RPMI7951 (cell line): ENCODE measurements around the gene MYH16. TPM values are rescaled to one million over a fixed set of nuclear protein-coding genes. Genes with fewer than 3 reads are reported as not detected.
A peak's percentile ranks its signal among the peaks of the same experiment; 100 is the strongest.
"Not testable (repeated sequence)": the region's sequence is repeated elsewhere in the genome, so short reads cannot be mapped to it uniquely, and the experiment has no call there.

ENCODE experiments used
- DNase-seq: peaks from one replicate; pipeline ENCODE4 v3.0.0-alpha.2; 2012; ENCODE audit warnings: low read depth
- total RNA-seq: library from RNA; depleted of rRNA; stranded (reverse); fragments of >200 nt; shearing (Covaris generic); gene quantifications from 2 replicates; pipeline ENCODE4 v1.2.3, GENCODE V29; 2014

MYH16 gene
- total RNA-seq, 1 experiment from 2014 or later: 1.1 TPM

DNA sequence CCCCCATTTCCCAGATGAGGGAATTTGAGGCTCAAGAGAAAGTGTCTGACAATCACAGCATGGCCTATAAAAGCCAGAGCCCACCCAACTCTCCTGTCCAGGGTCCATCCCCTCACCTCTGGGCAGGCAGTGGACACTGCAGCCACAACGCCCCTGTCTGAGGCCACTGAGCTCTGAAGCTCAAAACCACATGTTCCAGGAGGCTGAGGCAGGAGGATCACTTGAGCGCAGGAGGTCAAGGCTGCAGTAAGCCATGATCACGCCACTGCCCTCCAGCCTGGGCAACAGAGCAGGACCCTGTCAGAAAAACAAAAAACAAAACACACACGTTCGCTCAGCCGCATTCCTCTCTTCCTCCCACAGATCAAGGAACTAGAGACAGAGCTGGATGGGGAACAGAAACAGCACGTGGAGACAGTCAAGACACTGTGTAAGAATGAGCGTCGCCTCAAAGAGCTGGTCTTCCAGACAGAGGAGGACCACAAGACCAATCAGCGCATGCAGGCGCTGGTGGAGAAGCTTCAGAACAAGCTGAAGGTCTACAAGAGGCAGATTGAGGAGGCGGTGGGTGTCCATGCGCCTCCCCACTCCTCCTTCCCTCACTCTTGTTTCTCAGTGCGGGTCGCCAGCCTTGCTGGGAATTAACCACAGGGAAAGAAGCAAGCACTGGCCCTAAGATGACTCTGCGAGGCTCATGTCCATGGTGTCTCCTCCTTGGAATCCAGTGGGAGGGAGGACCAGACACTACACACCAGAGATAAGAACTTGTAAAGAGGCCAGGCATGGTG is 33.0 kb downstream of the MYH16 start:
- no peak for DNase-seq

DNA sequence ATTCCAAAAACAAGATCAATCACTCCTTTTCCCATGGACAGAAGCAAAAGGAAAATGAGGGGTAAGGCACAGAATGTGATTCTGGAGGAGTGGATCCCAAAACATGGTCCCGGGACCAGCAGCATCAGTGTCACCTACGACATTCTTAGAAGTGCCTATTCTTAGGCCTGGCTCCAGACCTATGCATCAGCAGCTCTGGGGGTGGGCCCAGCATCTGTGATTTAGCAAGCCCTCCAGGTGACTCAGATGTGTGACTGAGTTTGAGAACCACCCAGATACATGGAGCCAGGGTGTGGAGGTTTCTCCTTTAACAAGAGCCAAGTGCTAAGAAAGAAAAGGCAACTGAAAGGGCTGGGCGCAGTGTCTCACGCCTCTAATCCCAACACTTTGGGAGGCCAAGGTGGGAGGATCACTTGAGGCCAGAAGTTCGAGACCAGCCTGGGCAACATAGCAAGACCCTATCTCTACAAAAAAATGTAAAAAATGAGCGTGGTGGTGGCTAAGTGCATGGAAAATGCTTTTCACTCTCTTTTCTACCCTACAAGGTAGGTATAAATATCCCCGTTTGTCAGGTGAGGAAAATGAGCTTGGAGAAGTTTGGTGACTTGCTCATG is 35.9 kb downstream of the MYH16 start:
- DNase-seq: peak; percentile 34

DNA sequence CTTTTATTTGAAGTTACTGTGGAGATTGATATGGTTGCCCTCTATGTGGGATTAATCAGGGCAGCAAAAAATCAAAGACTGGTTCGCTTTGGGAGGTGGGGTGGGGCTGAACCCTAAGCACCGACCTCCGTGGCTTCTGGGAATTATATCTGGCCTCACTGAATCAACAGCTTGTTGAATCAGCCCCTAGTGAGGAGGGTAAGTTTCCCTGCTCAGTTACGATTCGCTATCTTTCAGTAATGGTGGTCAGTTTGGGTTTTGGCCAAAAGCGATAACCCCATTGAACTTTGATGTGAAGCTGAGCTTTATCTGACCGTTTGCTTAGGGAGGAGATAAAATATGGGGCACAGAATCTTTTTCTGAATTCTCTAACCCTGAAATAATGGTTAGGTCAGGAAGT is 36.5 kb downstream of the MYH16 start:
- DNase-seq: no peak

DNA sequence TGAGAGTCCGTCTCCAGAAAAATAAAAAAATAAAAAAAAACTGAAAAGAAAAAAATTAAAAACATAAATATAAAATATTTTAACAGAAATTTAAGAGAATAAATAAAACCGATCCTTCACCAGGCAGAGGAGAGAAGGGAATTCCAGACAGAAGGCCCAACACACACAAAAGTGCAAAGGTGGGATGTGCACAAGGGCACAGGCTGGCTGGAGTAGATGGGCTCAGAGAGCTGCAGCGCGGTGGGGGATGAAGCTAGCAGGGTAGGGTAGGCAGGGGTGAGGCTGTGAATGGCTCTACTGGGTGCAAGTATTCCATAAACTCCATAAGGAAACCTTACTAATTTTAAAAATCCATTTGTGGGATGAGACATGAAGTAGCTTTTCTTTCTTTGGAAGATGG is 37.4 kb downstream of the MYH16 start:
- DNase-seq: no peak

DNA sequence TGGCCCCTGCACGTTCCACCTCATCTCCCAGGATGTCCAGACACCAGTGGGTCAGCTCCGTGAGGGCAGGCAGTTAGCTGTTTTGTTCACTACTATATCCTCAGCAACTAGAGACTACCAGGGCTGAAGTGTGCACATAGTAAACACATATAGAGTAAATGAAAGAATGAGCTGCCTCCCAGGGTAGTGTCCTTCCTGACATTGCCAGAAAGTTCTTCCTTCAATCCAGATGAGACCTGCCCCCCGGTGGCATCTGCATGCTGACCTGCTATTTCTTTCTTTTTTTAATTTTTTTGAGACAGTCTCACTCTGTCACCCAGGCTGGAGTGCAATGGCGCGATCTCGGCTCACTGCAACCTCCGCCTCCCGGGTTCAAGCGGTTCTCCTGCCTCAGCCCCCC is 39.1 kb downstream of the MYH16 start:
- DNase-seq: peak; percentile 44

DNA sequence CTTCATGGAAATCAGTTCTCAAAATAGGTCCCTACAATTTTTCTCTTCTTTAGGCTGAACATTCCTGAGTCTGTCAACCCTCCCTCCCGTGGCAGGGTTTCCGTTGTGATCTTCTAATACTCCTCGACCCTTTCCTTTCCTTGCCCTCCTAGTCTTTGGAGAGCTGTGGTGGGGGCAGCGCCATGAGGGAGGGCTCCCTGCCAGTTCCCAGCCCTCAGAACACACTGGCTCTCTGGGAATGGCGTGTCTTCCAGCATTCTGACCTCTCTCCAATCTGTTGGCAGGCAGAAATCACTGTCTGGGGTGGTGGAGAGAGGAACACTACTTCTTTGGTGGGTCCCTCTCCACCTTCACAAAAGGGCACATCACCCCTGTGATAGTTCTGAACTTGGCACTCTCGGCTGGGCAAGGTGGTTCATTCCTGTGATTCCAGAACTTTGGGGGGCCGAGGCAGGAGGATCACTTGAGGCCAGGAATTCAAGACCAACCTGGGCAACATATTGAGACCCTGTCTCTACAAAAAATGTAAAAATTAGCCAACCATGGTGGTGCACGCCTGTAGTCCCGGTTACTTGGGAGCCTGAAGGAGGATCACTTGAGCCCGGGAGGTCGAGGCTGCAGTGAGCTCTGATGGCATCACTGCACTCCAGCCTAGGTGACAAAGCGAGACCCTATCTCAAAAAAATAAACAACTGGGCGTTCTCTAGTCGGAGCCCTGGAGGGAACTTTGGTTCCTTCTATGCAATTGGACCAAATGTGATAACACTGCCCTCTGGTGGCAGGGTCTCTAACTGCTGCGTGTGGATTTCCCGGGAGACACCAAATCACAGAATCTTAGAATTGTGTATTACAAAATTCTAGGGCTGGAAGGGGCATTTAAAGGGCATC is 39.9 kb downstream of the MYH16 start:
- peak; percentile 62 for DNase-seq

DNA sequence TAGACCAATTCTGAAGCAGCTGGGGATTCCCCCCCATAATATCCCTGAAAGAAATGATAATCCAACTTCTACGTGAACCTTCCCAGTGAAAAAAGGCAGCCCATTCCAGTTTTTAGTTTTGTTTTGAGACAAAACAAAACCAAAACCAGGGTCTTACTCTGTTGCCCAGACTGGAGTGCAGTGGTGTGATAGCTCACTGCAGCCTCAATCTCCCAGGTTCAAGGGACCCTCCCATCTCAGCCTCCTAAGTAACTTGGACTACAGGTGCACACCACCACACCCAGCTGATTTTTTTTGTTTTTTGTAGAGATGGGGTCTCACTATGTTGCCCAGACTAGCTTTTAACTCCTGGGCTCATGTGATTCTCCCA is 40.5 kb downstream of the MYH16 start:
- no peak for DNase-seq

DNA sequence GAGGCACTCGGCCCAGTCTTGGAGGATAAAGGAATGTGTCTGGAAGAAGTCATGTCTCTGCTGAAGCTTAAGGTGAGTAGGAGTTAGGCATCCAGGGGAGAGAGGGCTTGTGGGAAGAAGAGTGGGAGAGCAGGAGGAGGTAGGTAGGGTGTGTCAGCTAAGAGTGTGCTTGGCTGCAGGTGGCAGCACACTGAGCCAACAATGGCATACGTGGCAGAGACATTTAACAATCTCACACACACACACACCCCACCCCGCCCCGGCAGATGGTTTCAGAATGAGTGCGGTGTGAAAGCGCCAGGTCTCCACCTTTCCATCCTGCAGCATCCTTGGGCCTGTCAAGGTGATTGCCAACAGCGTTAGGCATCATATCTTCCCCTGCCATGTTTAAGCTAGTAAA is 41.9 kb downstream of the MYH16 start:
- DNase-seq: no peak

DNA sequence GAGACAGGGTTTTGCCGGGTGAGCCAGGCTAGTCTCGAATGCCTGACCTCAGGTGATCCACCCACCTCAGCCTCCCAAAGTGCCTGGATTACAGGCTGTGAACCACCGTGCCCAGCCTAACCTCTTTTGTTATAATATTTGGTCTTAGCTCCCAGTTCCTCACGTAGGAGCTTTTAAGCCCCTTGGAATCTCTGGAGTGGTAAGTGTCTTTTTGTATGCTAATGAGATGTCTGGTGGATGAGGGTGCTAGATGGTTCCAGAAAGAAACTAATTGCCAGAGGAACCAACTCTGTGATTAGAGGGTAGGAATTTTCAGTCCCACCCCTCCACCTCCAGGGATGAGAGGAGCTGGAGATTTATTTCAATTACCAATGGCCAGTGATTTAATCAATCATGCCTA is 47.7 kb downstream of the MYH16 start:
- no peak for DNase-seq

DNA sequence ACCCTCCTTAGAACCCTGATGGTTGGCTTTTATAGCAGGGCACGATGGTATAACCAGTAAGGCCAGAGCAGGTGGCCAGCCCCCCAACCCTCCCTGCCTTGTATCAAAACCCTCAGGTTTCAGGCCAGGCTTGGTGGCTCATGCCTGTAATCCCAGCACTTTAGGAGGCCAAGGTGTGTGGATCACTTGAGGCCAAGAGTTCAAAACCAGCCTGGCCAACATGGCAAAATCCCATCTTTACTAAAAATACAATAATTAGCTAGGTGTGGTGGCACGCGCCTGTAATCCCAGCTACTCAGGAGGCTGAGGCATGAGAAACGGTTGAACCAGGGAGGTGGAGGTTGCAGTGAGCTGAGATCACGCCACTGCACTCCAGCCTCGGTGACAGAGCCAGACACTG is 50.0 kb downstream of the MYH16 start:
- DNase-seq: not testable (repeated sequence)

DNA sequence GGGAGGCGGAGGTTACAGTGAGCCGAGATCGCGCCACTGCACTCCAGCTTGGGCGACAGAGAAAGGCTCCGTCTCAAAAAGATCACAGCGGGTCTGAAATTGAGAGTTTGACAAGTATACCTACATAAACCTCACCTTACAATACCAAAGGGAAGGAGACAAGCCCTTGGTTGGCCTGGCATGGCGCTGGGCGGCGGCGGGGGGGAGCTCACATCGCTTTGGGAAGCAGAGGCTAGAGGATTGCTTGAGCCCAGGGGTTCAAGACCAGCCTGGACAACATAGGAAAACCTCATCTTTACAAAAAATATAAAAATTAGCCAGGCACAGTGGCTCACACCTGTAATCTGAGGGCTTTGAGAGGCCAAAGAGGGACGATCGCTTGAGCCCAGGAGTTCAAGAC is 51.9 kb downstream of the MYH16 start:
- no peak for DNase-seq

DNA sequence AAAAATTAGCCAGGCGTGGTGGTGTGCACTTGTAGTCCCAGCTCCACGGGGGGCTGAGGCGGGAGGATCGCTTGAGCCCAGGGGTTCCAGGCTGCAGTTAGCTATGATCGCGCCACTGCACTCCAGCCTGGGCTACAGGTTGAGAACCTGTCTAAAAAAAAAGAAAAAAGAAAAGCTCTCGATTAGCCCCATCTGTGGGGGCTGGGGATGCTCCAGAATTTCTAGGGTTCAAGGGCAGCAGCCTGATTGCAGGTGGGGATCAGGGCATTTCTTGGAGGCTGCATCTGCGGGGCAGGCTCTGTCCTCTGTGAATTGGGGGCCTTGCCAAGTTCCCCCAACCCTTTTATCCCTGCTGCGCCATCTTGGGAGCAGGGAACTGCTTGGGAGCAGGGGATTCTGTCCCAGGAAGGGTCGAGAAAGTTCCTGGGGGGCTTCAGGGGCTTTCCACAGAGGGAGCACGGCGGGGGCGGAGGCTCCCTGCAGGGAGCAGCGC is 52.4 kb downstream of the MYH16 start:
- DNase-seq: no peak

DNA sequence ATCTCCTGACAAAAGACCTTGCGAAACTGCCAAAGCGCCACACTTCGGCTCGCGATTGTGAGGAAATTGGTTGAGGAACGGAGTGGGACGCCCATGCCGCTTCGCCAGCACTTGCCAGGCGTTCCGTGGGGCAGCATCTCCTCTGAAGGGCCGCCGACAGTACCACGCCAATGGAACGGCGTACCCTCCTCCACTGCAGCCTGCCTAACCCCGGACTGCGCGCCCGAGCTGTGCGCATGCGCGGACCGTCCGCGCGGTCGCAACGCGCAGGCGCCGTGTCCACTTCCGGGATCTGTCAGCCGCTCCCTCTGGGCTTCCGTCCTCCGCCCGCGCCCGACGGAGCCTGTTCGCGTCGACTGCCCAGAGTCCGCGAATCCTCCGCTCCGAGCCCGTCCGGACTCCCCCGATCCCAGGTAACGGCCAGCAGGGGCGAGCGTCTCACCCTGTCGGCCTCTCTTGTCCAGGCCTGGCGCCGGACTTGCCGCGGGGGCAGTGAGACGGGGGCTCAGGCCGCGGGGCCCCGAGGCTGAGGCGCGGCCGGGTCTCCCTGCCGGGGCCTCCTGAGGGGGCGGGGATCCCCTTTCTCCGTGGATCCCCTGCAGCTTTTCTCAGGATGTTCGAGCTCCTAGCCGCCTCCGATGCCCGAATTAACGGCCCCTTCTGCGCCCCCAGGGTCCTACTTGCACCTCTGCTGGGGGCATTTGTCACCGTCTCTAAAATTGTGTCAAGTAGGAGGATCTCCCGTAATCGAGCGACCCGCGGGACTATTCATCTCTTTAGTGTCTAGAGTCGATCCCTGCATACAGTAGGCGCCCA is 53.2 kb downstream of the MYH16 start, which contains the start of gene ARPC1A:
Gene ARPC1A (plus strand): TSS at position 307 of the 816 bp plus-strand sequence. CDS start 7,456 bp downstream, outside the sequence.
- peak; percentile 89 for DNase-seq

DNA sequence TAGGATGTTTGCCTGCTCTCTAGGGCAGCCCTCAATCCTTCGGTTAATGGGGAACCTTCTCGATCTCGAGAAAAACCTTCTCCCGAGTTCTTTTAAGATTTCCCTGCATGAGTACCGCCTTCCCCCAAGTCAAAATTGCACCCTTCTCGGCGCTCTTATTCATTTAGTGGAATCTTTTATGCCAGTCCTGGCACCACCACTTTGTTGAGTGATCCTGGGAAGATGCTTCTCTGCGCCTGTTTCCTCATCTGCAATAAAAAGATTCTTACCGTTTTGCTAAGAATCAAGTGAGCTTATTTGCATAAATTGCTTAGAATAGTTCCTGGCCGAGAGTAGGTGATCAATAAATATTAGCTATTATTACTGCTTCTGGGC is 53.8 kb downstream of the MYH16 start:
- DNase-seq: no peak

DNA sequence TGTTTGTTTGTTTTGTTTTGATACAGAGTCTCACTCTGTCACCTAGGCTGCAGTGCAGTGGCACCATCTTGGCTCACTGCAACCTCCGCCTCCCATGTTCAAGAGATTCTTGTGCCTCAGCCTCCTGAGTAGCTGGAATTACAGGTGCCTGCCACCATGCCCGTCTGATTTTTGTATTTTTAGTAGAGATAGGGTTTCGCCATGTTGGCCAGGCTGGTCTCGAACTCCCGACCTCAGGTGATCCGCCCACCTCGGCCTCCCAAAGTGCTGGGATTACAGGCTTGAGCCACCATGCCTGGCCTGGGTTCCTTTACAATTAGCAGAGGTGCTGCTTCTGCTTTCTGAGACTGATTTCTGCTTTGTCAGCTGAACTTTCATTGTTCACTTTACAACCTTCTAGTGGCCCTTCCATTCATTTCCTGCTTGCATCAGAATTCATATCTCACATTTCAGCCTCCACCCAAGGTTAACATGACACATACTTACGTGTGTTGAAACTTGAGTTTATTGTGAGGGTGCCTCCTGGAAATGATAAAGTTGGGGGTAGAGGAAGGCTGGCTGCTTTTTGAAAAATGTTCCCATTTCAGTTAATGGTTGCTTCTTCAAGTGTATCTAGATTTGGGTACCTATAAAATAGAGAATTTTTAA is 57.8 kb downstream of the MYH16 start:
- DNase-seq: peak; percentile 60

DNA sequence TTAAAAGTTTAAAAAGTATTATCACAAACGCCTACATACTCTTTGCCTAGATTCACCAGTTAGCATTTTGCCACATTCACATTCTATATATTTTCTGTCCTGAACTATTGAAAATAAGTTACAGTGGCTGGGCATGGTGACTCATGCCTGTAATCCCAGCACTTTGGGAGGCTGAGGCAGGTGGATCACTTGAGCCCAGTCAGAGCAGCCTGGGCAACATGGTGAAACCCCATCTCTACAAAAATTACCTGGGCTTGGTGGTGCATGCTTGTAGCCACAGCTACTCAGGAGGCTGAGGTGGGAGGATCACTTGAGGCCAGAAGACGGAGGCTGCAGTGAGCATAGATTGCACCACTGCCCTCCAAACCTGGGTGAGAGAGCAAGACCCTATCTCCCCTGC is 58.4 kb downstream of the MYH16 start:
- peak; percentile 4 for DNase-seq

DNA sequence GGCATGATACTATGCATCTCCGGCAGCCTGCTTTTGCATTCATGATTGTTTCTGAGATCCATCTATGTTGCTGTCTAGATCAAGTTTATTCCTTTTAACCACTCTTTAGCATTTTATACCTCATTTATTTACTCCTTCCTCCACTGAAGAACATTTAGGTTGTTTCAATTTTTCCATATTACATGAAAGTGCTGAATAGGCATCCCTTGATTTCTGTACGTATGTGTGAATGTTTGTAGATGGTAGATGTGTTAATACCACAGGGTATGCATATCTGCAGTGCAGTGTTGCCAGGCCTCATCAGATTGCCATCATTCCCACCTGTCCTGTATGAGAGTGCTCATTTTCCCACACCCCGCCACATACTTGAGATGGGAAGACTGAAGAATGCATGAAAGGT is 67.0 kb downstream of the MYH16 start:
- no peak for DNase-seq

DNA sequence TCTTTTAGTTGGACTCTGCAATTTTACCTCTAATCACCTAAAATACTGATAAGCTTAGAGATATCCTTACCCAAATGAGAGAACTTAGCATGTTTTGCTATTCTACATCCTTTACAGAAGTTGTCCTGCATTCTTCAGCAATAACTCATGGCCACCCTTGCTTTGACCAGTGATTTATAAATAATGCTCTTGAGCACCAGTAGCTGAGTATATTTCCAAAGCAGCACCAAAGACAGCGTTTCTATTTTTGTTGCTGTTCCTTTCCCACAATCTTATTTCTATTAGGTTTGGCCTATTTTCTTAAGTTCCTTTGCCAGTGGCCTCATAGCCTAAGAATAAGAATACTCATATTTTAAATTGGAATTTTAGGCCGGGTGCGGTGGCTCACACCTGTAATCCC is 68.0 kb downstream of the MYH16 start:
- DNase-seq: no peak

DNA sequence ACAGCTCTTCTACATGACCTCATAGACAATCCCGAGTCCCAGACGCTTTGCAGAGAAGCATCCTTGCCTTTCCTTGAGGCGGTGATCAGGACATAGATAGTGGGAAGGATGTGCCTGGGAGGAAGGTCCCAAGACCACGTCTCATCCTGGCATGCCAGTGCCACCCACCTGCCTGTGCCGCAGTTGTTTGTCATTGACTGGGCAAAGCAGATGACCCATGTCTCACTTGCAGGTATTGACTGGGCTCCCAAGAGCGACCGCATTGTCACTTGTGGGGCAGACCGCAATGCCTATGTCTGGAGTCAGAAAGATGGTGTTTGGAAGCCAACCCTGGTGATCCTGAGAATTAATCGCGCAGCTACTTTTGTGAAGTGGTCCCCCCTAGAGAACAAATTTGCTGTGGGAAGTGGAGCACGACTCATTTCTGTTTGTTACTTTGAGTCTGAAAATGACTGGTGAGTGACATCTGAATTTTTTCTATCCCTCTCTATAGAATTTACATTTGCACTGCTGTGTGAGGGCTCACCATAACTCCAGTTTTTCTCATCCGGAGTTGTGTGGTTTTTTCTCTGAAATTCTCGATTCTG is 71.5 kb downstream of the MYH16 start:
- no peak for DNase-seq

DNA sequence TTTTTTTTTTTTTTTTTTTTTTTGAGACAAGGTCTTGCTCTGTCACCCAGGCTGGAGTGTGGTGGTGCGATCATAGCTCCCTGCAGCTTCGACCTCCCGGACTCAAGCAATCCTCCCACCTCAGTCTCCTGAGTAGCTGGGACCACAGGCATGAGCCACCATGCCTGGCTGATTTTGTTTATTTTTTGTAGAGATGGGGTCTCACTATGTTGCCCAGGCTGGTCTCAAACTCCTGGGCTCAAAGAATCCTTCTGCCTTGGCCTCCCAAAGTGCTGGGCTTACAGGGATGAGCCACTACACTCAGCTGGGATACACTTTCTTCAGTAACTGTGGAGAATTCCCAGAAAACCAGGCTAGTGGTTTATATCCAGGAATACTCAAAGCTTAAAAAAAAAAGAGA is 78.0 kb downstream of the MYH16 start:
- not testable (repeated sequence) for DNase-seq

DNA sequence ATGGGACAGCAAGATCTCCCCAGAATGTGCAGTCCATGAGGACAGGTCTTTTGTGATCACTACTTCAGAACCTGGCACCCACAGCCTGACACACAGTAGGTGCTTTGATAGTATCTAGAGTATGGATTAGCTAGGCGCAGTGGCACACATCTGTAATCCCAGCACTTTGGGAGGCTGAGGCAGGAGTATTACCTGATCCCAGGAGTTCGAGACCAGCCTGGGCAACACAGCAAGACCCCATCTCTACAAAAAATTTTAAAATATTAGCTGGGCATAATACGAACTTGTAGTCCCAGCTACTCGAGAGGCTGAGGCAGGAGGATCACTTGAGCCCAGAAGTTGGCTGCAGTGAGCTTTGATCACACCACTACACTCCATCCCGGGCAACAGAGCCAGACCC is 79.6 kb downstream of the MYH16 start:
- DNase-seq: no peak
